AG09309 (cell line): Measurements from ENCODE around the gene ATRAID.

Experiments
- DNase-seq: peaks from one replicate; pipeline ENCODE4 v3.0.0-alpha.2; 2010; ENCODE audit warnings: low read depth
- H3K4me3 ChIP-seq: 2 replicates; pipeline ENCODE4 v1.5.1; 2011; ENCODE audit warnings: mild to moderate bottlenecking, low read depth, low read length, moderate library complexity; ENCODE audit not compliant: control insufficient read depth
- TF ChIP-seq, protein P1 (sequence below): IDR thresholded peaks from 2 replicates; pipeline ENCODE4 v1.5.1; 2011; ENCODE audit warnings: mild to moderate bottlenecking, low read depth, low read length, inconsistent platforms; ENCODE audit not compliant: insufficient read depth, control insufficient read depth; ENCODE audit errors: missing control alignments

The ATRAID gene

DNA sequence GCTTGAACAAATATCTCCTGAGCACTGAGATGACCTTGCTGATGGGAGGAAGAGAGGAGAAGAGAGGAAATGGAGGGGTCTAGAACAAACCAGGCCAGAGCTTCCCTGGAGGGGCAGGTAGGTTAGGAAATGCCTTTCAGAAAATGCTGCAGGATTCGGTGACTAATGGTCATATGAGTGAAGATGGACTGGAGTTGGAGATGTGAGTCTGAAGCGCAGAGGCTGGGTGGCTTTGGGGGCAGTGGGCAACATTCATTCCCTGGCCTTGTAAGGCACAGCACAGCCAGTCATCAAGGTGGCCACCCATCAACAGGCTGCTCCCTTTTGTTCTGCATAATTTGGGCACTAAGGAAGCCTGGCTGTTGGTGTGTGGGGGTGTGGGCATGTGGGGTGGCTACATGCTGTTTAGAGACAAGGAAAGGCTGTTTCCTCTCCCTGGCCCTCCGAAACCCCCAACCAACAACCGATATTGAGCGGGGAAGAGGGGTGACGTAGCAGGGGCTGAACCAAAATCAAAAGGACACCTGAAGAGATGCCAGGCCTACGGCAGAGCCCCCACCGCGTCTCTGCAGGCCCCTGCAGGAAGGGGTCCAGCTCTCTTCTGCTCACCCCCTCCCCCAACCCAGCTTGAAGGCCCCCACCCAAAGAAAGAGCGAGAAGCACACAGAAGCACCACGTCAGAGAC, 49.5 kb downstream of the ATRAID start:
- TF ChIP-seq, protein P1, sequence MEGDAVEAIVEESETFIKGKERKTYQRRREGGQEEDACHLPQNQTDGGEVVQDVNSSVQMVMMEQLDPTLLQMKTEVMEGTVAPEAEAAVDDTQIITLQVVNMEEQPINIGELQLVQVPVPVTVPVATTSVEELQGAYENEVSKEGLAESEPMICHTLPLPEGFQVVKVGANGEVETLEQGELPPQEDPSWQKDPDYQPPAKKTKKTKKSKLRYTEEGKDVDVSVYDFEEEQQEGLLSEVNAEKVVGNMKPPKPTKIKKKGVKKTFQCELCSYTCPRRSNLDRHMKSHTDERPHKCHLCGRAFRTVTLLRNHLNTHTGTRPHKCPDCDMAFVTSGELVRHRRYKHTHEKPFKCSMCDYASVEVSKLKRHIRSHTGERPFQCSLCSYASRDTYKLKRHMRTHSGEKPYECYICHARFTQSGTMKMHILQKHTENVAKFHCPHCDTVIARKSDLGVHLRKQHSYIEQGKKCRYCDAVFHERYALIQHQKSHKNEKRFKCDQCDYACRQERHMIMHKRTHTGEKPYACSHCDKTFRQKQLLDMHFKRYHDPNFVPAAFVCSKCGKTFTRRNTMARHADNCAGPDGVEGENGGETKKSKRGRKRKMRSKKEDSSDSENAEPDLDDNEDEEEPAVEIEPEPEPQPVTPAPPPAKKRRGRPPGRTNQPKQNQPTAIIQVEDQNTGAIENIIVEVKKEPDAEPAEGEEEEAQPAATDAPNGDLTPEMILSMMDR, result no peak
- DNase-seq, result no peak
- H3K4me3 ChIP-seq, result no peak overlapping the region

DNA sequence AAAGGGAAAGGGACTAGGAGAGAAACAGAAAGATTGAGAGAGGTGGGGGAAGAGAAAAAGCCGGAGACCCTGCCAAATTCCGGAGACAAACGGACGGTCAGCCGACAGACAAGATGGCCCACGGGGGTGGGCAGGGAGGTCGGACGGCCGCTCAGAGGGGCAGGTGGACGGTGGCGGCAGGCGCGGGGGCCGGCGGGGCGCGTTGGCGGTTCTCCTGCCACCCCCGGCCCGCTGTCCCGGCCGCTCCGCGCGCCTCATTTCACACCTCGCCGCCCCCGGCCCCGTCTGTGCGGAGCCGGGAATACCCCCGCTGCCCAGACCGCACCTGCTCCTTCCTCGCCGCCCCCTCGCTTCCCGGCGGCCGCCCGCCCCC, 50.1 kb downstream of the ATRAID start:
- TF ChIP-seq, protein P1, result no peak
- DNase-seq, result no peak
- no peak overlapping the region for H3K4me3 ChIP-seq

GRCh38 chr2:27262379-27263286, 50.8 kb downstream of the ATRAID start, which contains the start of gene SLC30A3:
Gene SLC30A3, minus strand, starts transcription at chr2:27263047. Its CDS starts 141 bp downstream, at chr2:27262906.
- TF ChIP-seq, protein P1, result no peak

GRCh38 chr2:27263287-27264252, 51.7 kb downstream of the ATRAID start:
- H3K4me3 ChIP-seq, result peak overlapping the region; percentile 21
- no peak for DNase-seq
- TF ChIP-seq, protein P1, result no peak

More at GRCh38 chr2:27262379-27263286, 50.8 kb downstream of the ATRAID start, which contains the start of gene SLC30A3:
- H3K4me3 ChIP-seq, result peak within 1 kb of the TSS; percentile 21
- no peak for DNase-seq

DNA sequence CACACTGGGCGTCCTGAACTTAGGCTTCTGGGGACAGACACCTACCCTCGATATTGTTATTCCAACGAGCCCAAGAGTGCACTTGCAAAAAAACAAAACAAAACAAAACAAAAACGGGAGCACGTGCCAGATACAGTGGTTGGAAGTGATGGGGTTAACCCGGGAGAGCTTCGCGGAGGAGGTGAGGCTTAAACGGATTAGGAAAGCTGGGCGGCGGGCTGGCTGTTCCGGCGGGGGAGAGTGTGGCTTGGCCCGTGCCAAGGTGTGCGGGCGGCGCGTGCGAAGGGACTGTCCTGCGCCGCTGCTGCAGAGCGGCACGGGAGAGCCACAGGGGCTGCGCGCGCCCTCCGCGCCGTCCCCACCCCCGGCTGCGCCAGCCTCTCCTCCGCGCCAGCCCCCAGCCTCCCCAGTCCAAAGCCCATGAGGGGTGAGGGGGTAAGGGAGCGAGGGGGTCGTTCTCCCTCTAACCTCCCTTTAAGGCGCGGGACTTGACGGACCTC, 52.5 kb downstream of the ATRAID start:
- no peak overlapping the region for H3K4me3 ChIP-seq
- TF ChIP-seq, protein P1, result no peak
- no peak for DNase-seq
